MCF 10A (cell line): ENCODE data around the gene CUBN. TPM values are rescaled to one million over a fixed set of nuclear protein-coding genes. Genes with fewer than 3 reads are reported as not detected.

Experiments used
- BruUV-seq: library from RNA; stranded (reverse); fragments of 400-500 nt; replicated peaks from 2 replicates; lab custom pipeline; 2021; lab: Mats Ljungman, UMichigan
- CTCF ChIA-PET: fragments of 300-600 bp; sonication (Branson Sonifier 250); formaldehyde crosslinking; extraction: SDS; loops from one replicate; lab custom pipeline; 2021; ENCODE audit warnings: antibody characterized with exemption, inconsistent platforms; lab: Yijun Ruan, JAX
- POLR2A ChIA-PET: fragments of 300-600, 350-650 bp; sonication (Branson Sonifier 250); formaldehyde crosslinking; extraction: SDS; loops from one replicate; lab custom pipeline; 2020; ENCODE audit warnings: antibody characterized with exemption, inconsistent platforms; lab: Yijun Ruan, JAX
- DNase-seq: peaks from one replicate; pipeline ENCODE4 v3.0.0-alpha.2; 2018; ENCODE audit not compliant: unreplicated experiment
- H3K27ac Mint-ChIP-seq: one replicate; pipeline ENCODE4 v1.8.0; 2022; ENCODE audit warnings: mild to moderate bottlenecking, low read depth, mixed read lengths; ENCODE audit not compliant: unreplicated experiment
- H3K27me3 Mint-ChIP-seq: one replicate; pipeline ENCODE4 v1.8.0; 2022; ENCODE audit warnings: mixed read lengths; ENCODE audit not compliant: insufficient read depth, unreplicated experiment
- H3K36me3 Mint-ChIP-seq: one replicate; pipeline ENCODE4 v1.8.0; 2022; ENCODE audit warnings: mild to moderate bottlenecking, moderate library complexity, mixed read lengths; ENCODE audit not compliant: insufficient read depth, unreplicated experiment
- H3K4me1 Mint-ChIP-seq: one replicate; pipeline ENCODE4 v1.8.0; 2022; ENCODE audit warnings: mixed read lengths; ENCODE audit not compliant: insufficient read depth, unreplicated experiment
- H3K4me3 Mint-ChIP-seq: one replicate; pipeline ENCODE4 v1.8.0; 2022; ENCODE audit warnings: mild to moderate bottlenecking, moderate library complexity, mixed read lengths; ENCODE audit not compliant: unreplicated experiment
- H3K9me3 Mint-ChIP-seq: one replicate; pipeline ENCODE4 v1.8.0; 2022; ENCODE audit warnings: mixed read lengths; ENCODE audit not compliant: unreplicated experiment
- intact Hi-C: fragments of 100-400 bp; cut with micrococcal nuclease; formaldehyde crosslinking; loops from 2 replicates; pipeline ENCODE4 v1.14.1; 2022
- total RNA-seq: library from RNA; stranded (reverse); gene quantifications from 2 replicates; pipeline ENCODE4 v1.2.3, GENCODE V29; 2022
- TF ChIP-seq, protein P1 (sequence below): fragments of 200-600 bp; IDR thresholded peaks from one replicate; pipeline ENCODE4 v1.8.0; 2022; ENCODE audit warnings: antibody characterized with exemption, mild to moderate bottlenecking; ENCODE audit not compliant: unreplicated experiment

CUBN gene
- total RNA-seq, 1 experiment from 2014 or later, result 1.3 TPM

DNA sequence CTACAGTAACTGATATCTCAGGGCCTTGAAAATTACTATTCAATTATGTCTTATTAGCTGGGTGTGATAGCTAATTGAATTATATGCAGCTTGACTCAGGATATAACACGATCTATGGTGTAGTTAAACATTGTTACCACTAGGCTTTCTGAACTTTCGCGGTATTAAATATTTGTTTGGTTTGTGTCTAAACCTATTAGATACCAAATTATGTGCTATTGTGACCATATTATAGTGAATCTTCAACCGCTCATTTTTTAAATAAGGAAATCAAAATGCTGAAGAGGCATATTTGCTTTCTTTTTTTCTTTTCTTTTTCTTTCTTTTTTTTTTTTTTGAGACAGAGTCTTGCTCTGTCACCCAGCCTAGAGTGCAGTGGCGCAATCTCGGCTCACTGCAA lies 213.1 kb downstream of the CUBN start:
- TF ChIP-seq, protein P1, sequence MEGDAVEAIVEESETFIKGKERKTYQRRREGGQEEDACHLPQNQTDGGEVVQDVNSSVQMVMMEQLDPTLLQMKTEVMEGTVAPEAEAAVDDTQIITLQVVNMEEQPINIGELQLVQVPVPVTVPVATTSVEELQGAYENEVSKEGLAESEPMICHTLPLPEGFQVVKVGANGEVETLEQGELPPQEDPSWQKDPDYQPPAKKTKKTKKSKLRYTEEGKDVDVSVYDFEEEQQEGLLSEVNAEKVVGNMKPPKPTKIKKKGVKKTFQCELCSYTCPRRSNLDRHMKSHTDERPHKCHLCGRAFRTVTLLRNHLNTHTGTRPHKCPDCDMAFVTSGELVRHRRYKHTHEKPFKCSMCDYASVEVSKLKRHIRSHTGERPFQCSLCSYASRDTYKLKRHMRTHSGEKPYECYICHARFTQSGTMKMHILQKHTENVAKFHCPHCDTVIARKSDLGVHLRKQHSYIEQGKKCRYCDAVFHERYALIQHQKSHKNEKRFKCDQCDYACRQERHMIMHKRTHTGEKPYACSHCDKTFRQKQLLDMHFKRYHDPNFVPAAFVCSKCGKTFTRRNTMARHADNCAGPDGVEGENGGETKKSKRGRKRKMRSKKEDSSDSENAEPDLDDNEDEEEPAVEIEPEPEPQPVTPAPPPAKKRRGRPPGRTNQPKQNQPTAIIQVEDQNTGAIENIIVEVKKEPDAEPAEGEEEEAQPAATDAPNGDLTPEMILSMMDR, result no peak
- H3K4me3 Mint-ChIP-seq, result no peak overlapping the region
- CTCF ChIA-PET, result interaction anchor here (0.6 kb wide), 2 partner anchors 419 to 496 kb away, joined by 3 read pairs; no protein-coding TSS in a partner anchor
- no peaks in the 10 kb centered on the region for H3K9me3 Mint-ChIP-seq
- POLR2A ChIA-PET, result no interaction called here
- BruUV-seq, result no TSS peak
- H3K4me1 Mint-ChIP-seq, result no peaks in the 10 kb centered on the region
- no peaks in the 10 kb centered on the region for H3K27me3 Mint-ChIP-seq
- no peaks in the 10 kb centered on the region for H3K36me3 Mint-ChIP-seq
- intact Hi-C loops, result no loop called here
- no peak for DNase-seq
- H3K27ac Mint-ChIP-seq, result no peak overlapping the region

- no peak for DNase-seq
- POLR2A ChIA-PET, result no interaction called here
- Mint-ChIP-seq H3K36me3 (no peaks in the 10 kb centered on the region), H3K27me3 (no peaks in the 10 kb centered on the region), H3K4me1 (no peaks in the 10 kb centered on the region), H3K27ac (no peak overlapping the region), H3K4me3 (no peak overlapping the region), H3K9me3 (no peaks in the 10 kb centered on the region)
- CTCF ChIA-PET, result no interaction called here
- TF ChIP-seq, protein P1, result no peak
- intact Hi-C loops, result no loop called here
- no TSS peak for BruUV-seq
Measured at GRCh38 chr10:16915300-16915699, 214.3 kb downstream of the CUBN start.

- TF ChIP-seq, protein P1, result no peak
- H3K4me3 Mint-ChIP-seq, result no peak overlapping the region
- H3K4me1 Mint-ChIP-seq, result no peaks in the 10 kb centered on the region
- DNase-seq, result no peak
- H3K27me3 Mint-ChIP-seq, result no peaks in the 10 kb centered on the region
- no peak overlapping the region for H3K27ac Mint-ChIP-seq
- no peaks in the 10 kb centered on the region for H3K36me3 Mint-ChIP-seq
- ChIA-PET POLR2A (no interaction called here), CTCF (interaction anchor here (0.6 kb wide), 1 partner anchor 49 kb away, joined by 5 read pairs; no protein-coding TSS in a partner anchor)
- BruUV-seq, result no TSS peak
- intact Hi-C loops, result no loop called here
- no peaks in the 10 kb centered on the region for H3K9me3 Mint-ChIP-seq
Measured at GRCh38 chr10:16913266-16913665, 216.3 kb downstream of the CUBN start.

- intact Hi-C loops, result no loop called here
- Mint-ChIP-seq H3K9me3 (no peaks in the 10 kb centered on the region), H3K27ac (no peak overlapping the region), H3K4me1 (no peaks in the 10 kb centered on the region), H3K27me3 (no peaks in the 10 kb centered on the region), H3K4me3 (no peak overlapping the region), H3K36me3 (no peaks in the 10 kb centered on the region)
- TF ChIP-seq, protein P1, result no peak
- no peak for DNase-seq
- BruUV-seq, result no TSS peak
- ChIA-PET POLR2A (interaction anchor here (0.7 kb wide), 1 partner anchor 52 kb away, joined by 3 read pairs; no protein-coding TSS in a partner anchor), CTCF (no interaction called here)
Measured at GRCh38 chr10:16910793-16911164, 218.8 kb downstream of the CUBN start.
